ENCODE measurements around the gene CDK14.
A peak's percentile ranks its signal among the peaks of the same experiment; 100 is the strongest.

The CDK14 gene

DNA sequence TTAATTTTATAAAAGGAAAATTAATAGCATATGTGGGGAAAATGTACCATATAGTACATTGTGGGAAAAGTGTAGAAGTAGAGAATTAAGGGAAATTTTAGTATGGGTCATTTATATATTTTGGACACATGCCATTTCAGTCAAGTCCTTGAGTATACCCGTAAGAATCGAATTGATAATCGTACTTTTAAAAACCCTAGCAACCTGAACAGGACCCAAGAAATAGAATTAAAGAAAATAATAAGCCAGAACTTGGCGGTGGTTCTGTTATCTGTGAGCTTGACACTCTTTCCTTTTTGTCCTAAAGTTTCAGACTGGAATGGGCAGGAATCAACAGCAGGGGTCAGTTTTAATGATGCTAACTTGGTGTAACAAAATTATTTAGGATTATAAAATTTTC is 221.0 kb downstream of the CDK14 start:
- no peak for TF ChIP-seq TAF1 (IDR thresholded peaks at IDR 0.05; ENCODE audit: borderline replicate concordance, insufficient read depth, low read length)
- TF ChIP-seq, protein P1, sequence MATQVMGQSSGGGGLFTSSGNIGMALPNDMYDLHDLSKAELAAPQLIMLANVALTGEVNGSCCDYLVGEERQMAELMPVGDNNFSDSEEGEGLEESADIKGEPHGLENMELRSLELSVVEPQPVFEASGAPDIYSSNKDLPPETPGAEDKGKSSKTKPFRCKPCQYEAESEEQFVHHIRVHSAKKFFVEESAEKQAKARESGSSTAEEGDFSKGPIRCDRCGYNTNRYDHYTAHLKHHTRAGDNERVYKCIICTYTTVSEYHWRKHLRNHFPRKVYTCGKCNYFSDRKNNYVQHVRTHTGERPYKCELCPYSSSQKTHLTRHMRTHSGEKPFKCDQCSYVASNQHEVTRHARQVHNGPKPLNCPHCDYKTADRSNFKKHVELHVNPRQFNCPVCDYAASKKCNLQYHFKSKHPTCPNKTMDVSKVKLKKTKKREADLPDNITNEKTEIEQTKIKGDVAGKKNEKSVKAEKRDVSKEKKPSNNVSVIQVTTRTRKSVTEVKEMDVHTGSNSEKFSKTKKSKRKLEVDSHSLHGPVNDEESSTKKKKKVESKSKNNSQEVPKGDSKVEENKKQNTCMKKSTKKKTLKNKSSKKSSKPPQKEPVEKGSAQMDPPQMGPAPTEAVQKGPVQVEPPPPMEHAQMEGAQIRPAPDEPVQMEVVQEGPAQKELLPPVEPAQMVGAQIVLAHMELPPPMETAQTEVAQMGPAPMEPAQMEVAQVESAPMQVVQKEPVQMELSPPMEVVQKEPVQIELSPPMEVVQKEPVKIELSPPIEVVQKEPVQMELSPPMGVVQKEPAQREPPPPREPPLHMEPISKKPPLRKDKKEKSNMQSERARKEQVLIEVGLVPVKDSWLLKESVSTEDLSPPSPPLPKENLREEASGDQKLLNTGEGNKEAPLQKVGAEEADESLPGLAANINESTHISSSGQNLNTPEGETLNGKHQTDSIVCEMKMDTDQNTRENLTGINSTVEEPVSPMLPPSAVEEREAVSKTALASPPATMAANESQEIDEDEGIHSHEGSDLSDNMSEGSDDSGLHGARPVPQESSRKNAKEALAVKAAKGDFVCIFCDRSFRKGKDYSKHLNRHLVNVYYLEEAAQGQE (IDR thresholded peaks at IDR 0.05; ENCODE audit: insufficient read depth in 1 of 2, low read depth in 2 of 2, low read length in 2 of 2), result no peak
- TF ChIP-seq SIN3A (IDR thresholded peaks at IDR 0.05; ENCODE audit: borderline replicate concordance, insufficient read depth, low read length), result no peak
- TF ChIP-seq FOXP2 (optimal IDR thresholded peaks at IDR 0.05; ENCODE audit: borderline replicate concordance, extremely low read depth, extremely low read length, insufficient read depth), result no peak
- no peak for TF ChIP-seq POLR2AphosphoS5 (IDR thresholded peaks at IDR 0.05; ENCODE audit: low read depth, low read length)

DNA sequence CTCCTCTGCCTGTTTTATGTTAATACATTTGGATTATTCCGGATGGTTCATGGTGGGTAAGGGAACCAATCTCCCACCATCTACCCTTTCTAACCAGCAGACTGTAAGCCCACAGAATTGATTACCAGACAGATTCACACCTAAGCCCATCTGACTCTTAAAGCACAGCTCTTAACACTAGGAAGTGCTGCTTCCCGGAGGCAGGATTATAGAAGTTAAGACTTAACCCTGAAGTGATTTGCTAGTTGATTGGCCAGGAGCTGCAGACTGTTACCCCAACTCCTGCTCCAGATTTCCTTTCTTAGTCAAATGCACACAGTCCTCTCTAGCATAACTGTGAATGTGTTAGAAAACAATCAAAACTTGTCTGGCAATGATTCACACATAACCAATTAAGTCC is 221.7 kb downstream of the CDK14 start:
- TF ChIP-seq TAF1 (IDR thresholded peaks at IDR 0.05; ENCODE audit: borderline replicate concordance, insufficient read depth, low read length) (no peak), FOXP2 (optimal IDR thresholded peaks at IDR 0.05; ENCODE audit: borderline replicate concordance, extremely low read depth, extremely low read length, insufficient read depth) (no peak), POLR2AphosphoS5 (IDR thresholded peaks at IDR 0.05; ENCODE audit: low read depth, low read length) (0 out of 2 replicates have a peak, but pooled peaks have one; percentile 20), SIN3A (IDR thresholded peaks at IDR 0.05; ENCODE audit: borderline replicate concordance, insufficient read depth, low read length) (no peak)
- TF ChIP-seq, protein P1 (IDR thresholded peaks at IDR 0.05; ENCODE audit: insufficient read depth in 1 of 2, low read depth in 2 of 2, low read length in 2 of 2), result no peak

DNA sequence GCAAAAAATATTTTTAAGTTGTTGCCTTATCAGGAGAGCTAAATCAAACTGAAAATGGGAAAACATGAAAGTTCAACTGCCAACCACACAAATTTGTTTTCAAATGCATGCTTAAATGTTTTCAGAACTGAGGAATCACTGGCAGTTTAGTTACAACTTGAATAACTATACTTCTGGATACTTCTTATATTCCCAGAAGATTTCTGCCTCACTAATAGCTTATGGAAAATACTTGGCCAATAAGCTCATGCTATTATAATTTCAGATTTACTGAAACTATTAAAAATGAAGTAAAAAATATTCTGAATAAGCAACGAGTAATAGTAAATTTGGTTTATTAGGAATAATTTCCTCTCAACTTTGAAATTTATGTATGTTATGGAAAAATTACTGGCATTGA is 222.2 kb downstream of the CDK14 start:
- TF ChIP-seq FOXP2 (optimal IDR thresholded peaks at IDR 0.05; ENCODE audit: borderline replicate concordance, extremely low read depth, extremely low read length, insufficient read depth) (no peak), SIN3A (IDR thresholded peaks at IDR 0.05; ENCODE audit: borderline replicate concordance, insufficient read depth, low read length) (no peak), POLR2AphosphoS5 (IDR thresholded peaks at IDR 0.05; ENCODE audit: low read depth, low read length) (no peak), TAF1 (IDR thresholded peaks at IDR 0.05; ENCODE audit: borderline replicate concordance, insufficient read depth, low read length) (no peak)
- TF ChIP-seq, protein P1 (IDR thresholded peaks at IDR 0.05; ENCODE audit: insufficient read depth in 1 of 2, low read depth in 2 of 2, low read length in 2 of 2), result no peak

DNA sequence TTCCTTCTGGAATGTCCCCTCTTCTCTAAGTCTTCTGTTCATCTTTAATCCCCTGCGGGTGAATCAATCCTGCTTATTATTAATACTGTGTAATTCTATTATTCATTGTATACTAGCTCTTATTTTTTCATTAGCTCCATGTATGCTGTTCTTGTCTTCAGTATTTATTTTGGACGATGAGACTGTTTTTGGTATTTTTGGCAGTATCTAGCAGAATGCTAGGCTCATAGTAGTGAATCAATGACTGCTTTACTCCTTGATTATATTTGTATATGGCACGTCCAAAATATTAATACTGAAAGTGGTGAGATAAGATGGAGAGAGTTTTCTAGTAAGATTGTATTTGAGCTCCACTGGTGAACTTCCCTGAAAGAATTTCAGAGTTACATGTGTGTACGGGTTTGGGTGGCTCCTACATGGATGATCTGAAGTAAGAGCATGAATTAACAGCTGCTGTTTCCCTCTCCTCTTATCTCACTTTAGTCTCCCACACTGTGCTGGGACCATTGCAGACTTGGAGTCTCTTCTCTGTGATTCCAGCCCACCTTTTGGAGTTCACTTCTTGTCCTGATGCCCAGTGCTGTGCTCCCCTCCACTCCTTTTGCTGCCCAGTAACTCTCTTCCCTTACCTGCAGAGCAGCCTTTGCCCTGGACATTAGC is 226.0 kb downstream of the CDK14 start:
- TF ChIP-seq, protein P1 (IDR thresholded peaks at IDR 0.05; ENCODE audit: insufficient read depth in 1 of 2, low read depth in 2 of 2, low read length in 2 of 2), result no peak
- TF ChIP-seq SIN3A (IDR thresholded peaks at IDR 0.05; ENCODE audit: borderline replicate concordance, insufficient read depth, low read length) (no peak), POLR2AphosphoS5 (IDR thresholded peaks at IDR 0.05; ENCODE audit: low read depth, low read length) (no peak), FOXP2 (optimal IDR thresholded peaks at IDR 0.05; ENCODE audit: borderline replicate concordance, extremely low read depth, extremely low read length, insufficient read depth) (no peak)

Data from PFSK-1 (cell line).